ENCODE measurements around the gene CSDE1. TPM values are rescaled to one million over a fixed set of nuclear protein-coding genes. Genes with fewer than 3 reads are reported as not detected.

CSDE1 gene
- total RNA-seq, 4 donors from 2014 or later = 879 to 1,224 (median 1,011) TPM

GRCh38 chr1:114671939-114672275 lies 85.9 kb downstream of the CSDE1 start:
- TF ChIP-seq CTCF (IDR thresholded peaks at IDR 0.05) = no peak
- no peak for DNase-seq (ENCODE audit: low spot score)
- ATAC-seq (ENCODE audit: low FRiP score) = no peak

- ATAC-seq (ENCODE audit: low FRiP score) (no peak), DNase-seq (ENCODE audit: low spot score) (no peak)
- TF ChIP-seq CTCF (IDR thresholded peaks at IDR 0.05) = no peak
Observed at GRCh38 chr1:114671011-114671938, 86.5 kb downstream of the CSDE1 start.

GRCh38 chr1:114670083-114671010 lies 87.4 kb downstream of the CSDE1 start:
- peak; percentile 97 for ATAC-seq (ENCODE audit: low FRiP score)
- TF ChIP-seq CTCF (IDR thresholded peaks at IDR 0.05) = no peak
- DNase-seq (ENCODE audit: low spot score) = peak; percentile 91

GRCh38 chr1:114669562-114670082 lies 88.2 kb downstream of the CSDE1 start, which contains the start of gene DENND2C:
DENND2C (minus strand) TSS chr1:114670049; CDS start chr1:114625984, 44,065 bp downstream.
- ATAC-seq (ENCODE audit: low FRiP score) (peak; percentile 53), DNase-seq (ENCODE audit: low spot score) (no peak)
- TF ChIP-seq CTCF (IDR thresholded peaks at IDR 0.05) = no peak

- DNase-seq (ENCODE audit: low spot score) = peak; percentile 24
- ATAC-seq (ENCODE audit: low FRiP score) = peak; percentile 41
- TF ChIP-seq CTCF (IDR thresholded peaks at IDR 0.05) = no peak
Observed at GRCh38 chr1:114668784-114669561, 88.8 kb downstream of the CSDE1 start.

- TF ChIP-seq CTCF (IDR thresholded peaks at IDR 0.05) = no peak
- no peak for DNase-seq (ENCODE audit: low spot score)
- no peak for ATAC-seq (ENCODE audit: low FRiP score)
Observed at GRCh38 chr1:114668373-114668772, 89.4 kb downstream of the CSDE1 start.

Data from omental fat pad (tissue), 4 donors.